ENCODE results near the gene LGALS14.
"Not testable (repeated sequence)": the region's sequence is repeated elsewhere in the genome, so short reads cannot be mapped to it uniquely, and the experiment has no call there.

LGALS14 gene

GRCh38 chr19:39704181-39705044 is at the start of gene LGALS14:
Gene LGALS14, plus strand, starts transcription at chr19:39704481. Its CDS starts 48 bp downstream, at chr19:39704529.
- DNase-seq: no peak

DNA sequence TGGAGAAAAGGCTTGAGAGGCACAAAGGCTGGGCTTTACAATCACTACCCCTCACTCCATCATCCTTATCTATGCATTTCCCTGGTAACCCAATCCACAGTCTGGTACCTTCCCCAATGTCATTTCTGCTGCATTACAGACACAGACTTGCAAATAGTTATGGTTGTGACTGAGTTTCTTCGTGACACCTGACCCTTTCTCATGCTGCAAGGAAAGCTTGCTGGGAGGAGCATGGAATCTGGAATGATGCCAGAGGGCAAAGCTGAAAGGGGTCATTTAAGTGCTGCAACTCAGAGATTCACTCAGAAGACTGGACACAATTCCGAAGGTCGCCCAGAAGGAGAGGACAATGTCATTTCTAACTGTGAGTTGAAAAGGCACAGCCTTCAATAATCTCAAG is 48.7 kb upstream of the LGALS14 start, which contains the start of gene LGALS16:
TSS of gene LGALS16 (plus strand) at position 301 of the 400 bp plus-strand sequence. CDS start at position 350, 49 bp downstream.
- DNase-seq: no peak

DNA sequence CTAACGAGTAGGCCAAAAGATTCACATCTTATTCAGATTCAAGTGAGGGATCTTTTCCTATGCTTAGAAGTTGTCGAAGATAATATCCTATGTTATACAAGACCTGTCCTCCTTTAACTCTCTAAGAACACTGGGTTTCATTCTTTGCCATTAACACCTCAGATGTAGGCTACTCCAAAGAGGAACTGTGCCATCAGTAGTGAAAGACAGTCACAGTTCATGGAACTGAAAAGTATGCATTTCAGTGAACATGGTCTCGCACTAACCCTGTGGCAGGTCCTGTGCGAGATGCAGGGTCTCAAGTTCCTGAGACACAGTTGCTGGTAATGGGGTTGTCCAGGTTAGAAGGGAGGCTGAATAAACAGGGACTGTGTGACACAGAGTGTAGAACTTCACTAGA is 44.5 kb upstream of the LGALS14 start:
- no peak for DNase-seq

DNA sequence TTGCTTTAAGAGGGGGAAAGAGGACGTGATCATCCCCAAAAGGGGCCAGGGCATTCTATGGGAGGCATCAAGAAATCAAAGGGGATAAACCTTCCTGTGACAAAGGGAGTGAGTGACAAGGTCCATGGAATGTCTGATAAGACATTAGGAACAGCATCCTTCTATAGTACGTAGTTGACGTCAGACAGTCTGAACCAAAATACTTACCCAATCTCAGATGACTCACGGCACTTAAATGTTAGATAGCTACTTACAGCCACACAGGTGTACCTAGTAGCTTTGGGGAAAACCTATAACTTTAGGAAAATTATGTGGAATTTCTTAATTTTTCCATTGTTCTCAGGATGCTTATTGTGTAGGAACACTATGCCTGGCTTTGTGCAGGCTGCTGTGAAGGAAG is 43.6 kb upstream of the LGALS14 start:
- no peak for DNase-seq

GRCh38 chr19:39661565-39661964 is 42.7 kb upstream of the LGALS14 start:
- no peak for DNase-seq

DNA sequence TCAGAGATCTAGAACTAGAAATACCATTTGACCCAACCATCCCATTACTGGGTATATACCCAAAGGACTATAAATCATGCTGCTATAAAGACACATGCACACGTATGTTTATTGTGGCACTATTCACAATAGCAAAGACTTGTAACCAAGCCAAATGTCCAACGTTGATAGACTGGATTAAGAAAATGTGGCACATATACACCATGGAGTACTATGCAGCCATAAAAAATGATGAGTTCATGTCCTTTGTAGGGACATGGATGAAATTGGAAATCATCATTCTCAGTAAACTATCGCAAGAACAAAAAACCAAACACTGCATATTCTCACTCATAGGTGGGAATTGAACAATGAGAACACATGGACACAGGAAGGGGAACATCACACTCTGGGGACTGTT is 34.4 kb upstream of the LGALS14 start:
- not testable (repeated sequence) for DNase-seq

DNA sequence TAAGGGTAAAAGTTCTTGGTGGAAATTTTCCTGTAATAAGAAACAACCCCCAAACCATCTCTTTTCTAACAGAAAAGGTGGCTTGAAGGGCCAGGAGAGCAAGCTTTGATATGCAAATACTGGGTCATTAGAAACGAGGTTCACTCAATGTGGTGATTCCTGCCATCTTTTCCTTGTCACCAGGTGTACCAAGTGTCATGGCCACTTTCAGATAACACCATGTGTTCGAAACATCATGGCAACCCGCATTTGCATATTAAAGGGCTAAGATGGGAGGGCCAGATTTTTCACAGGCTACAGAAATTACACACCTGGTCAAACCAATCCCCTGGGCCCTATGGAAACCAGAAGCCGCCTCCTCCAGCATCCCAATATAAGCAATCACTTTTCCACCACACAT is 33.3 kb upstream of the LGALS14 start:
- DNase-seq: no peak

DNA sequence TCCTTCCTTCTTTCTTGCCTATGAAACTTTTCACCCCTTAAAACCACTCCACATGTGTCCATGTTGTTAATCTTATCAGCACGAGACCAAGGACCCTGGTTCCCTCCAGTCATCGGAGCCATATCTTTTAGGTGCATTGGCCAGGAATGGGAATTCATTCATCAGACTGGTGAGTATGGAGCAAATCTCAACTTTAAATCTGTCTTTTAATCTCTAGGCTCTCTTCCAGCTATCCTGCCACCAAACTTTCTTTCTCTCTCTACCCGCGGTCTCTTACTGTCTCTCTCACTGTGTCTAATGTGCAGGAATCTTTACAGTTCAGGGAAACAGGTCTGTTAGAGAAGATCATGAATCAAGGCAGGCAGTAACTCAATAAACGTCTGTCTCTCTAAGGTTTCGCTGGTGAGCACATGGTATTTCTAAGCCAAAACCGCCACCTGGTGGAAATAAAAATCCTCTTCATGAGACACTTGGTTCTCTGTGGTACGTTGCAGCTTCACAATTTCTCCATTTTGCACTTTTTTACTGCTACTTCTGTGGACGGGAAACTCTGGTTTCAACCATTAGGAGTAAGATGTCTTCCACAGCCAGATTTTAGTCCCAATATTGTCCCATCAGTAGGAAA is 32.4 kb upstream of the LGALS14 start:
- DNase-seq: peak; percentile 27

GRCh38 chr19:39672473-39672872 is 31.8 kb upstream of the LGALS14 start:
- no peak for DNase-seq

DNA sequence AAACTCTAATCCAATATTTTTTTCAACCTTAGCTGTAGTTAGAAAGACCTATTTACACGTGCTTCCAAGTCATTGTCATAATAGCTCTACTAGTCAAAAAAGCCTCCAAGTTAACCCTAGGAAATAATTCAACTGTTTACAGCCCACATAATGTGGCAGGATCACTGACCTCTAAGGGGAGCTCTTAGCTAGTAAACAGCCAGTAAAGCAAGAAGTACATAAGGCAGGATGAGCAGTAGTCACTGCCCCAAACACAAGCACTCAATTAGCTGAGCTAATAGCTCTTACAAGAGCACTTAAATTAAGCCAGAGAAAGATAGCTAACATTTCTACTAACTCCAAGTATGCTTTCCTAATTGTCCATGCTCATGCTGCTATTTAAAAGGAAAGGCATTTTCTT is 30.4 kb upstream of the LGALS14 start:
- DNase-seq: not testable (repeated sequence)

GRCh38 chr19:39676004-39676403 is 28.3 kb upstream of the LGALS14 start:
- no peak for DNase-seq

GRCh38 chr19:39677961-39678889 is 26.1 kb upstream of the LGALS14 start:
- no peak for DNase-seq

DNA sequence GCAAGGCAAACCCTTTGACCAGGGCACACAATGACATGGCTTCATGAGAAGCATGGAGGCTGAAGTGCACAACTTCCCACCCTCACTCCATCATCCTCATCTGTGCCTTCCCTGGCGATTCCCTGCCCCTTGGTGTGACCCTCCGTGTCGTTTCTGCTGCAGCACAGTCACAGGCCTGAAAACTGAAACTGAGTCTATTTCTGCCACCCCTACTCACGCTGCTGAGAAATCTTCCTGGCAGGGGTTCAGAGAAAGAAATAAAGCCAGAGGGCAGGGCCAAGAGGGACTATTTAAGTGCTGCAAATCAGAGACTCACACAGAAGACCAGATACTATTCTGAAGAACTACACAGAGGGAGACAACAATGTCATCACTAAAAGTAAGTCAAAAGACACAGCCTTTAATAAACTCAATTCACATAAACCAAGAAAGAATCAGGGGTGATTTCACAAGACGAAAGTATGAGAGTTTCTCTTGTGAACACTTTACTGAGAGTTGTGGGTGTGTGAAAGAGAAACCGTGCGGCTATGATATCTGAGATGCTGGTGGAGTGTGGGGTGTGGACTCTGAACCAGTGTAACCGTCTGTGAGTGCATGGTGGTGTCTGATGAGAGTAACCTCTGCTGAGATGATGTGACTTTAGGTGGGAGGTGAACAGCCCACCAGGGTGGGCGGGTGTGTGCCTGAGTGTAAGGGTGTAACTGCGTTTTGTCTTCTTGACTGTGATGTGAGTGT is 25.1 kb upstream of the LGALS14 start:
- DNase-seq: peak; percentile 12

GRCh38 chr19:39679791-39680168 is 24.5 kb upstream of the LGALS14 start:
- DNase-seq: peak; percentile 10

- DNase-seq: no peak
Measured at GRCh38 chr19:39680593-39680992, 23.7 kb upstream of the LGALS14 start.

DNA sequence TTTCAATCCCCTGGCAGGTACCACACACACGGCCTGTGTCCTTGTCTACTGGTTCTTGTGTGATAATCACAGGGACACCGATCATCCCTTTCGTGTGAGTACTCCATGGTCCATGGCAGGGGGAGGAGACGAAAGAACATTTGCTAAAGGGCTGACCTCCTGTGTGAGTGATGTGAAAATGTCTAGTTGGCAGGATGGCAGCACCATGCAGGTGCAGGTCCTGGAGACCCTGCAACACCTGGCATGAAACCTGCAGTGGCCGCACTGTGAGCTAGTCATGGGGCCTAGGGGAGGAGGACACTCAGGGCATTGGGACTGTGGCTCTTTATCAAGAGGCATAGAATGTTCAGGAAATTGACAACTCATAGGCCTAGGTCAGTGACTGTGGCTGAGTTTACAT is 22.9 kb upstream of the LGALS14 start:
- no peak for DNase-seq

- no peak for DNase-seq
Measured at GRCh38 chr19:39684267-39684666, 20.0 kb upstream of the LGALS14 start.

DNA sequence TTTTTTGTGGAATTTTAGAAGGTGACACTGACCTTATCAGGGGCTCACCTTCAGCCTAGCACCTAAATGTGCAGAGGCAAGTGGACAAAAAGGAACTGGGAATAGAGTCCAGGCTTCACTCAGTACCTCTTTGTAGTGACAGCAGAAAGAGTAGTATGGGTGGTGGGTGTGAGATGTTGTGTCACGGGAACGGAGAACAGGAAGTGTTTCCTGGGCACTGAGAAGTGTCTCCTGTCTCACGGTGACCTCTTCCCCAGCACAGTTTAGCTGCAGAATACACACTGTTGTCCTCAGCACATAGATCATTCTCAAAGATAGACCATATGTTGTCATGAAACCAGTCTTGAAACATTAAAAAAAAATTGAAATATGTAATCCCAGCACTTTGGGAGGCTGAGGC is 17.5 kb upstream of the LGALS14 start:
- DNase-seq: no peak

DNA sequence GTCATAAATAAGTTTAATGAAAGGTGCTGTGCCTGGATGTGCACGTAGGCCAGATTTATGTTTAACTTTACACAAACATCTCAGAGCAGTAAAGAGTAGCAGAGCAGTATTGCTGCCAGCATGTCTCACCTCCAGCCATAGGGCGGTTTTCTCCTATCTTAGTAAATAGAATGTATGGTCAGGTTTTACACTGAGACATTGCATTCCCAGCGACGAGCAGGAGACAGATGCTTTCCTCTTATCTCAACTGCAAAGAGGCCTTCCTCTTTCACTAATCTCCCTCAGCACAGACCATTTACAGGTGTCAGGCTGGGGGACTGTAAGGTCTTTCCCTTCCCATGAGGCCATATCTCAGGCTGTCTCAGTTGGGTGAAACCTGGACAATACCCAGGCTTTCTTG is 15.6 kb upstream of the LGALS14 start:
- DNase-seq: not testable (repeated sequence)

DNA sequence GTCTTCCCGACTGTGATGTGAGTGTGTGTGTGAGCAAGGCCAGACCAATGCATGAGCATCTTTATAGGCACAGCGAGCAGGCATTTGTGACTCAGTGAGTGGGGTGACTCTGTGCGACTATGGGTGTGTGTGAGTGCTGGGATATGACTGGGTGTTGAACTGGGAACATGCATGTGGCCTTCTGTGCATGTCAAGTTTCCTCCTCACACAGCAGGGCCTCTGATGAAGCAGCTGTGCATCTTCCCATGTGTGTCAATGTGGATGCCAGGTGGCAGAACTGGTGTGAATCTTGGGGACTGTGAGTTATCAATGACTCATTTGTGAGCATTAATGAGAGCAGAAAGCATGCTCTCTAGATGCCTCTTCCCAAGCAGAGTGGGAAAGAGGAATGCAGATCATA is 12.1 kb upstream of the LGALS14 start:
- no peak for DNase-seq

GRCh38 chr19:39692822-39693221 is 11.5 kb upstream of the LGALS14 start:
- DNase-seq: no peak

GRCh38 chr19:39695759-39696158 is 8.5 kb upstream of the LGALS14 start:
- DNase-seq: no peak

DNA sequence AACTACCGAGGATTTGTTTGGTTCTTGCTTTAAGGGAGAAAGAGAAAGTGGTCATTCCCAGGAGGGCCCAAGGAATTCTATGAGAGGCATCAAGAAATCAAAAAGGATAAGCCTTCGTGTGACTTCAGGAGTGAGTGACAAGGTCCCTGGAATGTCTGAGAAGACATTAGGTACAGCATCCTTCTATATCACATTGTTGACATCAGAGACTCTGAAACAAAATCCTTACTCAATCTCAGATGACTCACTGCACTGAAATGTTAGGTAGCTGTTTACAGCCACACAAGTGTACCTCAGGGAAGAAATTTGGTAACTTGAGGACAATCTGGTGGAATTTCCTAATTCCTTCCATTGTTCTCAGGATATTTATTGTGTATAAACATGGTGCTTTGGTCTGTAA is 7.9 kb upstream of the LGALS14 start:
- DNase-seq: no peak
